CD4-positive, alpha-beta T cell treated with Interleukin-4 for 4 hours (primary cell): Measurements from ENCODE around the gene LPGAT1.
A peak's percentile ranks its signal among the peaks of the same experiment; 100 is the strongest.
"Not testable (repeated sequence)": the region's sequence is repeated elsewhere in the genome, so short reads cannot be mapped to it uniquely, and the experiment has no call there.

Experiments
- DNase-seq: peaks from one replicate; pipeline ENCODE4 v3.0.0-alpha.2; 2020

The LPGAT1 gene

DNA sequence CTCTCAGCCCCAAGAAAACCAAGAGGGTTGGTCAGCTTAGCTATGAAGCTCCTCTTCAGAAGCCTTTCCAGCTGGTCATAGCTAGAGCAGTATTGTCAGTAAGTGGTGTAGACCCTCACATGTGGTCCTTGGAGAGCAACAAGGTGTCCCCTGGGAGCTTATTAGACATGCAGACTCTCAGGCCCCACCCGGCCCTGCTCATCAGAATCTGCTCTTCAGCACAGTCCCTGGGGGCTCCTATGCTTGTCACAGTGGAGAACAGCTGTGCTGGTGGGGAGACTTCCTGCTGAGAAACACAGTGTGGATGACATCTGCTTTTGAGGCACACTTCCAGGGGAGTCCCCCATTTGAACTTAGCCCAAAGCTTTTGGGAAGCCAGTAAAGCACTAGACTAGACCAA lies 133.2 kb downstream of the LPGAT1 start:
- no peak for DNase-seq

DNA sequence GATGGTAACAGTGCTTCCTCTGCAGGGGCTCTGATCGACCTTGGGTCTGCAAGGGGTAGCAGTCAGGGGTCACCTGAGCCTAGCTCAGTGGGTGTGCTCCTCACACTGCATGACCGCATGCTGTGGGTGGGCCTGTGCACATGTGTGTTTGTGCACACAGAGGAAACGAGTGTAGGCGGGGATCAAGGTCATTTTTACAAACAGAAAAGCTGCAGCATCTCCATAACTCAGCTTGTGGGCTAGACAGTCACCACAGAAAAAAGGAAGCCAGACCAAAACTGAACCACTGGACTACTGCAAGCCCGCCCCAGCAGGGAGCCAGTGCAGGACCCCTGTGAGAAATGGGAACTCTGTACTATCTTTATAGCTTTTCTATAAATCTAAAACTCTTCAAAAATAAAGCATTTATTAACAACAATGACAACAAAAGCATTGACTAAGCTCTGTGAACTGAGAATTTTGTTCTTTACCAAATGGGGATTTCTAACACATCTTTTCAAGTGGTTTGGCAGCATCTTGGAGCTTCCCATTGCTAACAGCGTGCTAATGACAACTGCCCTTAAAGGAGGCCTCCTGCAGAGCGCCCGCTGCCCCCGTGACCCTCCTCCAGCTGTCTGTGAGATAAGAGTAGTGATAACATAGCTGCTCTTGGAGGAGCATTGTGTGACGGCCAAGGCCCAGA lies 135.3 kb downstream of the LPGAT1 start:
- DNase-seq: peak; percentile 11

DNA sequence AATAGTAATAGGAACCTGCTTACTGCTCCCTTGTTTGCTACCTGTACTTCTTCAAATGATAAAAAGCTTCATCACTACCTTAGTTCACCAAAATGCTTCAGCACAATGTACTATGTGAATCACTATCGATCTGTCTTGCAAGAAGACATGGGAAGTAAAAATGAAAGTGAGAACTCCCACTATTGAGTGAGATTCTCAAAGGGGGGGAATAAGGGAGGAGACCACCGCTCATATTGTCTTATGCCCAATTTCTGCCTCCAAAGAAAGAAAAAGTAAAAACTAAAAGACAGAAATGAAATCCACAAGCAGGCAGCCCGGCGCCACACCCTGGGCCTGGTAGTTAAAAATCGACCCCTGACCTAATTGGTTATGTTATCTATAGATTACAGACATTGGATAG lies 136.7 kb downstream of the LPGAT1 start:
- not testable (repeated sequence) for DNase-seq
